Bronchial smooth muscle cell (primary cell): Measurements from ENCODE around the gene NOL4. TPM values are rescaled to one million over a fixed set of nuclear protein-coding genes. Genes with fewer than 3 reads are reported as not detected.

Source experiments
- total RNA-seq: library from RNA; depleted of rRNA; stranded (reverse); fragments of >200 nt; gene quantifications from 2 replicates; pipeline ENCODE4 v1.2.1, GENCODE V29; 2014

Gene NOL4
- total RNA-seq = not detected in 2 replicates

GRCh38 chr18:34224423-34225217 lies at the start of gene NOL4:
TSS of gene NOL4 (minus strand) at chr18:34224913. CDS start at chr18:34223253, 1,660 bp downstream.

